Stimulated activated CD4-positive, alpha-beta T cell treated with anti-CD3 and anti-CD28 coated beads, TNF-alpha, amount 100 ng/mL, for 48 hours (primary cell): ENCODE measurements around the gene ST3GAL3.

Experiments used
- DNase-seq, 3 donors: peaks; one replicate each; pipeline ENCODE4 v3.0.0-alpha.2; 2020; ENCODE audit warnings: low read depth in 3 of 3

The ST3GAL3 gene

GRCh38 chr1:43786960-43787359 is 79.6 kb downstream of the ST3GAL3 start:
- DNase-seq, result no peak

GRCh38 chr1:43789604-43790550 is 82.5 kb downstream of the ST3GAL3 start:
- no peak for DNase-seq

- no peak for DNase-seq
Observed at GRCh38 chr1:43791243-43791642, 83.9 kb downstream of the ST3GAL3 start.

- DNase-seq, result no peak
Observed at GRCh38 chr1:43796111-43796581, 88.8 kb downstream of the ST3GAL3 start.

- DNase-seq, result no peak
Observed at GRCh38 chr1:43797891-43798290, 90.6 kb downstream of the ST3GAL3 start.

DNA sequence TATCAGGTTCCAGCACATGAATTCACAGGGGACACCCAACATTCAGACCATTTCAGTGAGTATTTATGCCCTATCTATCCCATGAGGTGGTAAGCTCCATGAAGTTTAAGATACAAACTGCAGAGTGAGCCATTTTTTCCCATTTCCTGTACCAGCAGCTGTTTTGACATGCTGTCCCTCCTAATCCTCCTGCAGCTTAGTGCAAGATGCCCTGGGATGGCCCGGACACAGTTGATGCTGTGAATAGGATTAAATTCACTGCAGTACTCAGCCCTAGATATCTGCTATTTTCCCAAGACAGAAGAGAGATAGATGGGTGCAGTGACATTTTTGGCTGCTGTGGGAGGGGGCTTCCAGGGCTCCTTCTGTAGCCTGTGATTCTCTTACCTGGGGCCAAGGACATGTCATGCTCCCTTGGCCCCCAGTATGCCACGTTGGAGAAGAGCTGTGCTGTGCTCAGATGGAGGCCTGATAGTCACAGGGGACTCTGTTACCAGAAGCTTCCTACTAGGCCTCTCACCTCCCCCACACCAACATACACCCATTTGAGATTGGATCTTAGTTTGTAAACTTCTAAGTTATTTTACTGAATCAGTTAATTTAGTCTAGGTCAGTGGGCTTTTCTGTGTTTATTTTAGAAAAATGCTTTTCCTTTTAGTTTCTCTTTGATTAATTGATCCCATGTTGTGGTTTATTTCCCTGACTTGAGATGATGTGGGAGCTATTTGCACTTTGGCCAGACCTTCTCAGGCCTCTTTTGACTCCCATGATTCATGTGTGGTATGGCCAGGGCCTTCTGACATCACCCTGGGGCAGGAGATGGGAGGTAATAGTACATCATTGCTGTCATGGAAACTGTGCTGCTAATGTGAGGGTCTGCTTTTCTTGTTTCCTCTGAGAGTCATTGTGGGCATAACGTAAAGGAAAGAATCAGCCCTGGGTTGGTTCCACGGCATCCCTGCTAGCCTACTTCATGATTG is 92.6 kb downstream of the ST3GAL3 start:
- no peak for DNase-seq

DNA sequence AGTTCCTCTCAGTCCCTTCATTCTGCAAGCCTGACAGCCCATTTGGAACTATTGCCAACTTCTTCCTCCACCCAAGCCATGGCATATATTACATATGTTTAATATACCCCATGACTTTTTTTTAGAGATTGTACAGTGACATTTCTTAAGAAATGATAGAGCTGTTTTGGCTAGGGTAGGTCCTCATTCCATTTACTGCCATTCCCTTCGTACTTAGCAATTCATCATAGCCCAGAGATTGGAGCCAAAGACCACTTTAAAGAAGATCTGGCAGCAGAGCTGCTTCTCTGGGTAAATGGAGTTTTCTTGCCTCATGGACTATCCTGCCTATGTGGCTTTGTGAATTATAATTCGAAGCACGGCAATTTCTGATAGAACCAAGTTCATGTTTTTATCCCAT is 93.4 kb downstream of the ST3GAL3 start:
- DNase-seq, result no peak

GRCh38 chr1:43801203-43801602 is 93.9 kb downstream of the ST3GAL3 start:
- DNase-seq, result no peak

DNA sequence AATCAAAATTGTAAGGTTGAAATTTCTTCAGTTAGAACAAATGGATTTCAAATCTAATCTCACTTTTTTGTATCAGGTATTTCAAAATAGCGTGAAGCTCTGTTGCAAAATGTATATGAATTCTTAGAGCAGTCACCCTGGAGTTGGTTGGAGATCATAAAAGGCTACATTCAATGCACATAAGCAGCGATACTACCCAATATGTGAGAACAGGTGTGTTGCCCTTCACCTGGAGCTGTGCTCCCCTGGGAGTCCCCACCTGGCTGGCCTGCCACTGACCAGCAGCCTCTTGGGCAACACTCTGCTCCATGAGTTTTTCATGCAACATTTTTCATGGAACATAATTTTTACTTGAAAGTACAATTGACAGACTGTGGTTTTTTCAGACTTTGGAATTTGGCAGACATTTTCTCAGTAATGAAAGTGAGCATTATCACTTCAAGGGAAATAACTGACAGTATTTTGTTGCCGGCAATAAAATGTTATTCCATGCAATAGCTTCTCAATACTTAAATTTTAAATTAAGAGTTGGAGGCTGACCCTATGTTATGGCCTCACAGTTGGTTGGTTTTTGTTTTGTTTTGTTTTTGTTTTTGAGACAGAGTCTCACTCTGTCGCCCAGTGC is 95.1 kb downstream of the ST3GAL3 start:
- DNase-seq, result no peak

DNA sequence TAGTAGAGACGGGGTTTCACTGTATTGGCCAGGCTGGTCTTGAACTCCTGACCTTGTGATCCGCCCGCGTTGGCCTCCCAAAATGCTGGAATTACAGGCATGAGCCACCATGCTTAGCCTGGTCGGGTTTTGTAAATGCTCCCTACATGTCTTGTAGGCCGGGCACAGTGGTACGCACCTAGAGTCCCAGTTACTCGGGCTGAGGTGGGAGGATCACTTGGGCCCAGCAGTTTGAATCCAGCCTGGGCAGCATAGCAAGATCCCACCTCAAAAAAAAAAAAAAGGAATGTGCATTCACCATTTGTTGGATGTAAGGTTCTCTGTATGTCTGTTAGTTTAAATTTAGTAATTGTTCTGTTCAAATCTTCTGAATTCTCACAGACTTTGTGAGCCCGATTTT is 95.8 kb downstream of the ST3GAL3 start:
- no peak for DNase-seq

GRCh38 chr1:43803646-43804045 is 96.3 kb downstream of the ST3GAL3 start:
- no peak for DNase-seq

- DNase-seq, result no peak
Observed at GRCh38 chr1:43804569-43804968, 97.2 kb downstream of the ST3GAL3 start.

DNA sequence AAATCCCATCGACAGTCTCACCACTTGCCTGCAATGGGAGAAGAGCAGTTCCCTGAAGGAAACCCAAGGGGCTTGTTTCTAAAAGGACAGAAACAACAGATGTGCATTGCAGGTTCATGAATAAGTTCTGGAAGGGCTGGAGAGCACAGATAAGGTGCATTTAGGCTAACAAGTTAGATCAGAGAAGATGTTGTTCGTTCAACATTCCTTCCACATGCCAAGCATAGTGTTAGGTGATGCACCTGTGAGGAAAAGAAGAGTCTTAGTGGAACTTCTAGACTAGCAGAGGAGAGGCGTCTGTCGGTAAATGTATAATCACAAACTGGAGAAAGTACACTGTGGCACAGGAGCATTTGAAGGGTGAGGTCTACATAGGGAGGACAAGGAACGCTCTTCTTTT is 98.0 kb downstream of the ST3GAL3 start:
- no peak for DNase-seq

DNA sequence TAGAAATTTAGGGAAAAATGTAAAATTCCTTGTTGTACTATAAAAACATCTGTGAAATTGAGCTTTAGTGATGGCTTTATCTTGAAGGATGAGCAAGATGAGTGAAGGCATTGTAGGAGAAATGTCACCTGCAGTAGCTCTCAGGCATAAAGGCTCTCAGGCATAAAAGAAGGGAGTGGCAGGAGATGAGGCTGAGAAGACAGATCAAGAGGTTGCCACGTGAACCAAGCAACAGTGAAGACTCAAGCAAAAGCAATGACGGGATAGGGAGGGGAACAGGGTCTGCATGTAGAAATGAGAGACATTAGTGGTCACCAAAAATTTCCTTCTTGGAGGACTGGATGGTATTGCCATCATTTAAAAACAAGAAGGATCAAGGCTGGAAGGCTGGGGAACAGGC is 98.8 kb downstream of the ST3GAL3 start:
- DNase-seq, result no peak

GRCh38 chr1:43809097-43809673 is 101.8 kb downstream of the ST3GAL3 start:
- DNase-seq, result no peak

- DNase-seq, result no peak
Observed at GRCh38 chr1:43812579-43812978, 105.2 kb downstream of the ST3GAL3 start.

DNA sequence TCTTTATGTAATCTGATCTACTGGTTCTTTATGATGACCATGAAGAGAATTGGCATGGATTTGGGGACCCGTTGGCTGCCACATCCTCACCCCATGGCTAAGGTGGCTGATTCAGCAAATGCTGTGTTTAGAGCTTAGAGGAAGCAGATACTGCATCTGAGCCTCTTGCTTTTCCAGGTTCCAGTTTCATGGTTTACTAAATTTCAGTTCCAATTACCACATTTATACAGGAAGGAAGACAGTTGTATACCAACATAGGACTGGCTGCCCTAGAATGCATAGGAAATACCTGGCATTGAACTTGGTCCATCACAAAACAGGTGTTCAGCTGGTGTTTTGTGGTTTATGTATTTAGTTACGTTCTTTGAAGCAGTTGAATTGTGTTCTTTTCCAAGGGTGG is 107.1 kb downstream of the ST3GAL3 start:
- DNase-seq, result no peak

DNA sequence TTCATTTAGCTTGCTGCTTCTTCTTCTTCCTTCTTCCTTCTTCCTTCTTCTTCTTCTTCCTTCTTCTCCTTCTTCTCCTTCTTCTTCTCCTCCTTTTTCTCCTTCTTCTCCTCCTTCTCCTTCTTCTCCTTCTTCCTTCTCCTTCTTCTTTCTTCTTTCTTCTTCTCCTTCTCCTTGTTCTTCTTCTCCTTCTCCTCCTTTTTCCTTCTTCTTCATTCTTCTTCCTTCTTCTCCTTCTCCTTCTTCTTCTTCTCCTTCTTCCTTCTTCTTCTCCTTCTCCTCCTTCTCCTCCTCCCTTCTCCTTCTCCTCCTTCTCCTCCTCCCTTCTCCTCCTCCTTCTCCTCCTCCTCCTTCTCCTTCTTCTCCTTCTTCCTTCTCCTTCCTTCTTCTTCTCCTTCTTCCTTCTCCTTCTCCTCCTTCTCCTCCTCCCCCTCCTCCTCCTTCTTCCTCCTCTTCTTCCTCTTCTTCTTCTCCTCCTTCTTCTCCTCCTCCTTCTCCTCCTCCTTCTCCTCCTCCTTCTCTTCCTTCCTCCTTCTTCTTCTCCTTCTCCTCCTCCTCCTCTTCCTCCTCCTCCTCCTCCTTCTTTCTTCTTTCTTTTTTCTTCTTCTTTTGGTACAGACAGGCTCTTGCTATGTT is 110.1 kb downstream of the ST3GAL3 start:
- no peak for DNase-seq

DNA sequence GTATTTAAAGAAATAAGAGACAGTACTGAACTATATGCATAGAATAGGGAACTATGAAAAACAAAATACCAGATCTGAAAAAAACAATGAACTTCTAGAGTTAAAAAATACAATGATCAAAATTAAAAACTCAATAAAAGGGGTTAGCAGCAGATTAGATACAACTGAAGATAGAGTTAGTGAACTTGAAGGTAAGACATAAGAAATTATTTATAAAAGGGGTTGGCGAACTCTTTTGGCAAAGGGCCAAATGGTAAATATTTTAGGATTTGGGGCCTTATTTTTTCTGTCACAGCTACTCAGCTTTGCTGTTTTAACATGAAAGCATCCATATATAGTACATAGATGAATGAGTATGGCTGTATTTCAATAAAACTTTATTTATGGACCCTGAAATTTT is 111.4 kb downstream of the ST3GAL3 start:
- DNase-seq, result no peak

DNA sequence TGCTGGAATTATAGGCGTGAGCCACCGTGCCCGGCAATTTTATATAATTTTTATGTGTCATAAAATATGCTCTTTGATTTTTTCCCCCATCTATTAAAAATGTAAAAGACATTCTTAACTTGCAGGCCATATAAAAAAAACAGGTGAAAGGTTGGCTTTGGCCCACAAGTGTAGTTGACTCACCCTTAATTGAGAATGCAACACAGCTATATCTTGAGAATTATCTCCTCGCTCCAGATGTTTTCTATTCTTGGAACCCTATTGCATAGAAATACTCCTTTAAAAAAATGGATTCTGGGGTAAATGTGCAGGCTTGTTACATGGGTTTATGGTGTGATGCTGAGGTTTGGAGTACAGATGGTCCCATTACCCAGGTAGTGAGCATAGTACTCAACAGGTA is 112.0 kb downstream of the ST3GAL3 start:
- no peak for DNase-seq

- DNase-seq, result no peak
Observed at GRCh38 chr1:43821471-43821870, 114.1 kb downstream of the ST3GAL3 start.
